ENCODE data around the gene CD6. TPM values are rescaled to one million over a fixed set of nuclear protein-coding genes. Genes with fewer than 3 reads are reported as not detected.

CD6 gene
- total RNA-seq, 4 donors from 2014 or later = 0.33 to 4.0 (median 1.1) TPM

DNA sequence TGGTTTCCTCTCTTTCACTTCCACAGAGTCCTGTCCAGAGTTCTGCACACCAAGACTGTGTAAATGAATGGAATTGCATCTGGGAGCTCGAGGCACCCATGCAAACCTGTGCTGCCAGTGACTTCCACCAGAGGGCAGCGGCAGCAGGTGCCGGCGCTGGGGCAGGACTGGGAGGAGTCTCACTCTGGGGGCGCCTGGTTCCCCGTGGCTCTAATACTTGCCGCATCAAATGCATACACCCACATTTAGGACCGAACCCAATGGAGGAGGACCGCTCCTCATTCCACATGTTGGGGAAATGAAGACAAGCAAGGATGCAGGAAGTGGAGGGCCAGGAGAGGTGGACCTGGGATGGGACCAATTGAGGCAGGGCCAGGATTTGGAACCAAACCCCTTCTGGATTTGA lies 1.1 kb upstream of the CD6 start:
- TF ChIP-seq CTCF (IDR thresholded peaks at IDR 0.05; ENCODE audit: low read depth) = no peak

DNA sequence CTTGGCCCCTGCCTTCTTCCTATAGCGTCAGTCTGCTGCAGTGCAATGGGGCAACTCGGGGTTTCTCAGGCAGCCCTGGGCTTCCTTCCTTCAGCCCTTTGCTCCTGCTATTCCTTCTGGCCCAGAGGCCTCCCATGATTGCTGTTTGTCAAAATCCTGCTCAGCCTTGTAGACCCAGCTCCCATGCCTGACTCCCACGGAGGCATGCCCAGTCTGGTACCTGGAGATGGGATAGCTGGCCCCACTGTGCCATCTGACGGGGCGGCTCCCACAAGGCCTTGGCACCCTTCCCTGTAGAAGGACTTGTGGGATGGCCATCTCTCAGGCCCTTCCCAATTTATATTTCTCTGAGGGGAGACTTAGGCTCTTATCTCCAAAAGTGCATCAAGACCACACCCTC lies 590 bp upstream of the CD6 start:
- no peak for TF ChIP-seq CTCF (IDR thresholded peaks at IDR 0.05; ENCODE audit: low read depth)

GRCh38 chr11:60972182-60973030 lies 926 bp downstream of the CD6 start:
- TF ChIP-seq CTCF (IDR thresholded peaks at IDR 0.05; ENCODE audit: low read depth) = no peak

- TF ChIP-seq CTCF (IDR thresholded peaks at IDR 0.05; ENCODE audit: low read depth) = no peak
Observed at GRCh38 chr11:60973699-60974098, 2.2 kb downstream of the CD6 start.

GRCh38 chr11:60974726-60975125 lies 3.2 kb downstream of the CD6 start:
- TF ChIP-seq CTCF (IDR thresholded peaks at IDR 0.05; ENCODE audit: low read depth) = no peak

GRCh38 chr11:60977224-60977623 lies 5.7 kb downstream of the CD6 start:
- TF ChIP-seq CTCF (IDR thresholded peaks at IDR 0.05; ENCODE audit: low read depth) = no peak

DNA sequence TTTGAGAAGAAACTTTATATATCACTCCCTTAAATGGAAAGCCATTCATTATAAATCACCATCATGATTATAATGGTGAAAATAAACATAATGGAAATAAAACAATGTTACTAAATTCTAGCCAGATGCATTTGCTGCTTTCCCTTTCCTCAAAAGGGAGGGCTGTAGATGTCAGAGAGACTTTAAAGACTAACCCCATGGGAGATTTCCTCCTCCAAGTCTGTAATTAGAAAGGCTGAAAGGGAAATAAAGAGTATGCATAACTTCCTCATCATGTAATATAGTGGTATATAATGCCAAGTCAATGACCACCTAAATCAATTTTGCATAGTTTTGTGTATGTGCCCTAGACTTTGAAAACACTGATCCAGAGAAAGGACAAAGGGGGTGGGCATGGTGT lies 6.4 kb downstream of the CD6 start:
- TF ChIP-seq CTCF (IDR thresholded peaks at IDR 0.05; ENCODE audit: low read depth) = no peak
